ENCODE measurements around the gene SLC5A9. TPM values are rescaled to one million over a fixed set of nuclear protein-coding genes. Genes with fewer than 3 reads are reported as not detected.
"Not testable (repeated sequence)": the region's sequence is repeated elsewhere in the genome, so short reads cannot be mapped to it uniquely, and the experiment has no call there.

Gene SLC5A9
- polyA plus RNA-seq, 1 donor (not counting 4 experiments of a cell fraction or from before 2014, with no cell fraction given) = not detected

- no peak overlapping the region for H2AFZ ChIP-seq (ENCODE audit: control insufficient read depth, low read length)
- no peaks in the 10 kb centered on the region for H3K79me2 ChIP-seq (ENCODE audit: control insufficient read depth, insufficient read depth, low read length)
- H3K4me2 ChIP-seq (ENCODE audit: control insufficient read depth, extremely low read depth, insufficient read depth, low read depth, low read length) = no peak overlapping the region
- no peaks in the 10 kb centered on the region for H3K36me3 ChIP-seq (ENCODE audit: control insufficient read depth in 2 of 2, extremely low read depth in 1 of 2, insufficient read depth in 2 of 2, low read length in 2 of 2)
- dilution Hi-C loops (cut with MboI; ENCODE audit: extremely low pct_ligation_motif_present, low sequenced_read_pairs) = no loop called here
- no peak overlapping the region for H3K4me3 ChIP-seq (ENCODE audit: control insufficient read depth in 2 of 3, extremely low read depth in 1 of 3, insufficient read depth in 2 of 3, low read depth in 1 of 3, low read length in 3 of 3)
- H3K9me3 ChIP-seq (ENCODE audit: control insufficient read depth, low read depth, low read length) = no peaks in the 10 kb centered on the region
- no peak for TF ChIP-seq EZH2 (IDR thresholded peaks at IDR 0.05; ENCODE audit: low read length)
- no peak for TF ChIP-seq CTCF (optimal IDR thresholded peaks at IDR 0.05 in 1 of 3, IDR thresholded peaks at IDR 0.05 in 1 of 3, conservative IDR thresholded peaks at IDR 0.05 in 1 of 3; ENCODE audit: extremely low read depth in 1 of 3, insufficient read depth in 2 of 3, low read length in 3 of 3)
- no peaks in the 10 kb centered on the region for H4K20me1 ChIP-seq (ENCODE audit: control insufficient read depth, extremely low read depth, insufficient read depth, low read length)
- H3K9ac ChIP-seq (ENCODE audit: control insufficient read depth, extremely low read depth, insufficient read depth, low read length) = no peak overlapping the region
- H3K27me3 ChIP-seq (ENCODE audit: control insufficient read depth, extremely low read depth, insufficient read depth, low read length) = no peaks in the 10 kb centered on the region
- no peak for DNase-seq (ENCODE audit: low read depth, low spot score)
- H3K27ac ChIP-seq (ENCODE audit: control insufficient read depth, insufficient read depth, low read length) = no peak overlapping the region
- H3K4me1 ChIP-seq (ENCODE audit: control insufficient read depth, extremely low read depth, insufficient read depth, low read length) = no peaks in the 10 kb centered on the region
- no peaks in the 10 kb centered on the region for H3K9me1 ChIP-seq (ENCODE audit: control insufficient read depth, extremely low read depth, insufficient read depth, low read length)
- FAIRE-seq = no peak
Observed at GRCh38 chr1:48263041-48263440, 40.5 kb downstream of the SLC5A9 start.

- H4K20me1 ChIP-seq (ENCODE audit: control insufficient read depth, extremely low read depth, insufficient read depth, low read length) = no peaks in the 10 kb centered on the region
- no peak for DNase-seq (ENCODE audit: low read depth, low spot score)
- H3K9me3 ChIP-seq (ENCODE audit: control insufficient read depth, low read depth, low read length) = no peaks in the 10 kb centered on the region
- H3K4me1 ChIP-seq (ENCODE audit: control insufficient read depth, extremely low read depth, insufficient read depth, low read length) = no peaks in the 10 kb centered on the region
- H3K4me2 ChIP-seq (ENCODE audit: control insufficient read depth, extremely low read depth, insufficient read depth, low read depth, low read length) = no peak overlapping the region
- TF ChIP-seq CTCF (optimal IDR thresholded peaks at IDR 0.05 in 1 of 3, IDR thresholded peaks at IDR 0.05 in 1 of 3, conservative IDR thresholded peaks at IDR 0.05 in 1 of 3; ENCODE audit: extremely low read depth in 1 of 3, insufficient read depth in 2 of 3, low read length in 3 of 3) (no peak), EZH2 (IDR thresholded peaks at IDR 0.05; ENCODE audit: low read length) (no peak)
- H3K36me3 ChIP-seq (ENCODE audit: control insufficient read depth in 2 of 2, extremely low read depth in 1 of 2, insufficient read depth in 2 of 2, low read length in 2 of 2) = no peaks in the 10 kb centered on the region
- no peaks in the 10 kb centered on the region for H3K79me2 ChIP-seq (ENCODE audit: control insufficient read depth, insufficient read depth, low read length)
- dilution Hi-C loops (cut with MboI; ENCODE audit: extremely low pct_ligation_motif_present, low sequenced_read_pairs) = no loop called here
- H3K27me3 ChIP-seq (ENCODE audit: control insufficient read depth, extremely low read depth, insufficient read depth, low read length) = no peaks in the 10 kb centered on the region
- no peak overlapping the region for H3K4me3 ChIP-seq (ENCODE audit: control insufficient read depth in 2 of 3, extremely low read depth in 1 of 3, insufficient read depth in 2 of 3, low read depth in 1 of 3, low read length in 3 of 3)
- H3K9ac ChIP-seq (ENCODE audit: control insufficient read depth, extremely low read depth, insufficient read depth, low read length) = no peak overlapping the region
- no peaks in the 10 kb centered on the region for H3K9me1 ChIP-seq (ENCODE audit: control insufficient read depth, extremely low read depth, insufficient read depth, low read length)
- no peak for FAIRE-seq
- H2AFZ ChIP-seq (ENCODE audit: control insufficient read depth, low read length) = no peak overlapping the region
- H3K27ac ChIP-seq (ENCODE audit: control insufficient read depth, insufficient read depth, low read length) = no peak overlapping the region
Observed at GRCh38 chr1:48266576-48266975, 44.1 kb downstream of the SLC5A9 start.

- H3K4me3 ChIP-seq (ENCODE audit: control insufficient read depth in 2 of 3, extremely low read depth in 1 of 3, insufficient read depth in 2 of 3, low read depth in 1 of 3, low read length in 3 of 3); H3K4me2 ChIP-seq (ENCODE audit: control insufficient read depth, extremely low read depth, insufficient read depth, low read depth, low read length); H3K9ac ChIP-seq (ENCODE audit: control insufficient read depth, extremely low read depth, insufficient read depth, low read length); H3K4me1 ChIP-seq (ENCODE audit: control insufficient read depth, extremely low read depth, insufficient read depth, low read length); dilution Hi-C loops (cut with MboI; ENCODE audit: extremely low pct_ligation_motif_present, low sequenced_read_pairs); H3K9me1 ChIP-seq (ENCODE audit: control insufficient read depth, extremely low read depth, insufficient read depth, low read length); DNase-seq (ENCODE audit: low read depth, low spot score); H3K27ac ChIP-seq (ENCODE audit: control insufficient read depth, insufficient read depth, low read length); H3K36me3 ChIP-seq (ENCODE audit: control insufficient read depth in 2 of 2, extremely low read depth in 1 of 2, insufficient read depth in 2 of 2, low read length in 2 of 2); H3K9me3 ChIP-seq (ENCODE audit: control insufficient read depth, low read depth, low read length); H3K79me2 ChIP-seq (ENCODE audit: control insufficient read depth, insufficient read depth, low read length); H3K27me3 ChIP-seq (ENCODE audit: control insufficient read depth, extremely low read depth, insufficient read depth, low read length); FAIRE-seq; H4K20me1 ChIP-seq (ENCODE audit: control insufficient read depth, extremely low read depth, insufficient read depth, low read length); H2AFZ ChIP-seq (ENCODE audit: control insufficient read depth, low read length): not testable (repeated sequence)
Observed at GRCh38 chr1:48277437-48277836, 54.9 kb downstream of the SLC5A9 start.

- H2AFZ ChIP-seq (ENCODE audit: control insufficient read depth, low read length); DNase-seq (ENCODE audit: low read depth, low spot score); H4K20me1 ChIP-seq (ENCODE audit: control insufficient read depth, extremely low read depth, insufficient read depth, low read length); H3K9me1 ChIP-seq (ENCODE audit: control insufficient read depth, extremely low read depth, insufficient read depth, low read length); H3K36me3 ChIP-seq (ENCODE audit: control insufficient read depth in 2 of 2, extremely low read depth in 1 of 2, insufficient read depth in 2 of 2, low read length in 2 of 2); H3K4me3 ChIP-seq (ENCODE audit: control insufficient read depth in 2 of 3, extremely low read depth in 1 of 3, insufficient read depth in 2 of 3, low read depth in 1 of 3, low read length in 3 of 3); dilution Hi-C loops (cut with MboI; ENCODE audit: extremely low pct_ligation_motif_present, low sequenced_read_pairs); H3K79me2 ChIP-seq (ENCODE audit: control insufficient read depth, insufficient read depth, low read length); FAIRE-seq; H3K9me3 ChIP-seq (ENCODE audit: control insufficient read depth, low read depth, low read length); H3K27ac ChIP-seq (ENCODE audit: control insufficient read depth, insufficient read depth, low read length); H3K4me1 ChIP-seq (ENCODE audit: control insufficient read depth, extremely low read depth, insufficient read depth, low read length); H3K9ac ChIP-seq (ENCODE audit: control insufficient read depth, extremely low read depth, insufficient read depth, low read length); H3K27me3 ChIP-seq (ENCODE audit: control insufficient read depth, extremely low read depth, insufficient read depth, low read length); H3K4me2 ChIP-seq (ENCODE audit: control insufficient read depth, extremely low read depth, insufficient read depth, low read depth, low read length): not testable (repeated sequence)
Observed at GRCh38 chr1:48282329-48282728, 59.8 kb downstream of the SLC5A9 start.
